Natural killer cell (primary cell): Measurements from ENCODE around the gene JAZF1. TPM values are rescaled to one million over a fixed set of nuclear protein-coding genes. Genes with fewer than 3 reads are reported as not detected.

Experiments used
- ATAC-seq, 3 donors: fragments of 150-1000 bp in 2 of 3; fragments of 200-7000 bp in 1 of 3; cut with Tn5 transposase; 1 replicate in 1 of 3; 2 replicates in 2 of 3; pipeline ENCODE4 v1.10.0; 2021; ENCODE audit warnings: mild to moderate bottlenecking in 2 of 3, moderate library complexity in 2 of 3
- DNase-seq, 2 donors: peaks; one replicate each; pipeline versions ENCODE4 v3.0.0 to v3.0.0-alpha.2; 2013 to 2021; ENCODE audit warnings: mixed read lengths in 1 of 2
- H3K27ac ChIP-seq: one replicate; pipeline ENCODE4 v1.5.1; 2013; ENCODE audit warnings: mild to moderate bottlenecking, low read length
- H3K27me3 ChIP-seq: one replicate; pipeline ENCODE4 v1.6.1; 2013; ENCODE audit warnings: low read length; ENCODE audit not compliant: control insufficient read depth, insufficient read depth
- H3K36me3 ChIP-seq: one replicate; pipeline ENCODE4 v1.6.1; 2013; ENCODE audit warnings: low read length; ENCODE audit not compliant: control insufficient read depth, insufficient read depth
- H3K4me1 ChIP-seq: one replicate; pipeline ENCODE4 v1.6.1; 2013; ENCODE audit warnings: low read length; ENCODE audit not compliant: control insufficient read depth, insufficient read depth
- H3K4me3 ChIP-seq: one replicate; pipeline ENCODE4 v1.5.1; 2013; ENCODE audit warnings: low read length
- H3K9me3 ChIP-seq: one replicate; pipeline ENCODE4 v1.6.1; 2013; ENCODE audit warnings: low read length; ENCODE audit not compliant: control insufficient read depth, insufficient read depth
- H3K27ac Mint-ChIP-seq, 2 donors: one replicate each; pipeline ENCODE4 v1.8.0; 2022; ENCODE audit warnings: mild to moderate bottlenecking in 2 of 2, mixed read lengths in 2 of 2, moderate library complexity in 1 of 2
- H3K27me3 Mint-ChIP-seq, 2 donors: one replicate each; pipeline ENCODE4 v1.8.0; 2022; ENCODE audit warnings: low read depth in 2 of 2, mixed read lengths in 2 of 2
- H3K36me3 Mint-ChIP-seq: one replicate; pipeline ENCODE4 v1.8.0; 2022; ENCODE audit warnings: mixed read lengths
- H3K4me1 Mint-ChIP-seq, 2 donors: one replicate each; pipeline ENCODE4 v1.8.0; 2022; ENCODE audit warnings: mixed read lengths in 2 of 2
- H3K4me3 Mint-ChIP-seq: one replicate; pipeline ENCODE4 v1.8.0; 2022; ENCODE audit warnings: mild to moderate bottlenecking, moderate library complexity, mixed read lengths
- H3K9me3 Mint-ChIP-seq, 2 donors: one replicate each; pipeline ENCODE4 v1.8.0; 2022; ENCODE audit warnings: mixed read lengths in 2 of 2
- CTCF ChIP-seq: fragments of 200-600 bp; IDR thresholded peaks from one replicate; pipeline ENCODE4 v1.8.0; 2022; ENCODE audit warnings: antibody characterized with exemption
- WGBS: methylation state at CpG from one replicate; pipeline ENCODE4 v1.1.7; 2013; ENCODE audit warnings: missing lambda C conversion rate; ENCODE audit not compliant: insufficient coverage; 5-methylcytosine and 5-hydroxymethylcytosine counted together
- intact Hi-C: fragments of 100-400 bp; cut with micrococcal nuclease; formaldehyde crosslinking; loops from one replicate; pipeline ENCODE4 v1.14.2; 2022
- total RNA-seq, 4 donors: library from RNA; stranded (reverse); fragments of 120-200 nt in 1 of 4; gene quantifications; one replicate each; pipeline versions ENCODE4 v1.2.3 to v1.2.4, GENCODE V29; 2013 to 2022

Gene JAZF1
- total RNA-seq, 3 donors from 2014 or later (not counting 1 experiment from before 2014, with no cell fraction given) = 82.5 to 89.7 (median 87.6) TPM

GRCh38 chr7:28003408-28003807 lies 177.2 kb downstream of the JAZF1 start:
- no peak for TF ChIP-seq CTCF
- no peaks in the 10 kb centered on the region for H3K36me3 ChIP-seq
- H3K27ac ChIP-seq = no peak overlapping the region
- Mint-ChIP-seq H3K4me1 (peaks cover 78 to 82% of the 10 kb centered on the region in 2 donors), H3K36me3 (no peaks in the 10 kb centered on the region), H3K9me3 (no peaks in the 10 kb centered on the region), H3K27me3 (no peaks in the 10 kb centered on the region), H3K4me3 (no peak overlapping the region), H3K27ac (no peak overlapping the region)
- H3K27me3 ChIP-seq = no peaks in the 10 kb centered on the region
- intact Hi-C loops = no loop called here
- H3K9me3 ChIP-seq = no peaks in the 10 kb centered on the region
- ATAC-seq (no peak), DNase-seq (no peak)
- H3K4me3 ChIP-seq = no peak overlapping the region
- H3K4me1 ChIP-seq = peaks cover 9% of the 10 kb centered on the region
- 100% methylated on average over 1 of the region's 2 CpGs for WGBS

- no peaks in the 10 kb centered on the region for H3K36me3 ChIP-seq
- Mint-ChIP-seq H3K27ac (no peak overlapping the region), H3K27me3 (no peaks in the 10 kb centered on the region), H3K36me3 (no peaks in the 10 kb centered on the region), H3K4me1 (peaks cover 83 to 87% of the 10 kb centered on the region in 2 donors), H3K4me3 (no peak overlapping the region), H3K9me3 (no peaks in the 10 kb centered on the region)
- no peak for TF ChIP-seq CTCF
- H3K27me3 ChIP-seq = no peaks in the 10 kb centered on the region
- H3K4me3 ChIP-seq = no peak overlapping the region
- DNase-seq = no peak
- H3K27ac ChIP-seq = no peak overlapping the region
- peaks cover 9% of the 10 kb centered on the region for H3K4me1 ChIP-seq
- H3K9me3 ChIP-seq = no peaks in the 10 kb centered on the region
- intact Hi-C loops = no loop called here
- ATAC-seq = no peak
Observed at GRCh38 chr7:28002638-28003037, 178.0 kb downstream of the JAZF1 start.

GRCh38 chr7:28001896-28002295 lies 178.7 kb downstream of the JAZF1 start:
- Histone ChIP-seq H3K4me1 (peaks cover 9% of the 10 kb centered on the region), H3K27ac (no peak overlapping the region), H3K27me3 (no peaks in the 10 kb centered on the region), H3K4me3 (no peak overlapping the region), H3K9me3 (no peaks in the 10 kb centered on the region), H3K36me3 (no peaks in the 10 kb centered on the region)
- Mint-ChIP-seq H3K4me3 (no peak overlapping the region), H3K9me3 (no peaks in the 10 kb centered on the region), H3K27ac (no peak overlapping the region), H3K36me3 (no peaks in the 10 kb centered on the region), H3K4me1 (peaks cover 89 to 92% of the 10 kb centered on the region in 2 donors), H3K27me3 (no peaks in the 10 kb centered on the region)
- DNase-seq = no peak
- intact Hi-C loops = no loop called here
- no peak for TF ChIP-seq CTCF
- no peak for ATAC-seq

- intact Hi-C loops = no loop called here
- no peak for TF ChIP-seq CTCF
- Histone ChIP-seq H3K9me3 (no peaks in the 10 kb centered on the region), H3K4me1 (peaks cover 14% of the 10 kb centered on the region), H3K27ac (no peak overlapping the region), H3K27me3 (no peaks in the 10 kb centered on the region), H3K36me3 (no peaks in the 10 kb centered on the region), H3K4me3 (no peak overlapping the region)
- H3K27me3 Mint-ChIP-seq = no peaks in the 10 kb centered on the region
- peak overlapping the region; percentile 4 to 12 for H3K27ac Mint-ChIP-seq
- H3K4me1 Mint-ChIP-seq = peaks cover 89 to 92% of the 10 kb centered on the region in 2 donors
- 98% methylated on average over 3 of the region's 3 CpGs for WGBS
- no peak for ATAC-seq
- H3K4me3 Mint-ChIP-seq = no peak overlapping the region
- H3K36me3 Mint-ChIP-seq = no peaks in the 10 kb centered on the region
- DNase-seq = no peak
- H3K9me3 Mint-ChIP-seq = no peaks in the 10 kb centered on the region
Observed at GRCh38 chr7:27999829-28000228, 180.8 kb downstream of the JAZF1 start.
